SK-N-SH (cell line): Measurements from ENCODE around the gene CCDC18. TPM values are rescaled to one million over a fixed set of nuclear protein-coding genes. Genes with fewer than 3 reads are reported as not detected.

Experiments
- CTCF ChIA-PET: fragments of 300-600, 350-600 bp; formaldehyde crosslinking; extraction: SDS; loops from one replicate; lab custom pipeline; 2021; lab: Yijun Ruan, JAX
- POLR2A ChIA-PET: fragments of 350-600 bp; sonication (Branson Sonifier 250); formaldehyde crosslinking; extraction: SDS; loops from one replicate; lab custom pipeline; 2020; ENCODE audit warnings: antibody characterized with exemption, inconsistent platforms; lab: Yijun Ruan, JAX
- DNase-seq: peaks from one replicate; pipeline ENCODE4 v3.0.0; 2012
- H2AFZ ChIP-seq: fragments of 200-600 bp; sonication (generic); 2 replicates; pipeline ENCODE4 v1.8.1; 2016; ENCODE audit warnings: antibody characterized with exemption, mild to moderate bottlenecking, low read depth
- H3F3A ChIP-seq: fragments of 200-600 bp; sonication (generic); replicated peaks from 2 replicates; pipeline ENCODE3; 2016; ENCODE audit warnings: antibody characterized with exemption, mild to moderate bottlenecking; ENCODE audit not compliant: insufficient read depth
- H3K27ac ChIP-seq, 2 experiments: fragments of 200-500 bp in 1 of 2; fragments of 200-600 bp in 1 of 2; sonication (Bioruptor generic) in 1 of 2; sonication (generic), shearing (Covaris generic) in 1 of 2; 2 replicates each; pipeline versions ENCODE4 v1.5.1 to v1.6.1; 2014 to 2016; ENCODE audit warnings: low read depth in 2 of 2, inconsistent platforms in 1 of 2, low read length in 1 of 2, mild to moderate bottlenecking in 1 of 2, mixed read lengths in 1 of 2
- H3K27me3 ChIP-seq: fragments of 200-600 bp; sonication (generic), shearing (Covaris generic); 2 replicates; pipeline ENCODE4 v1.6.1; 2016; ENCODE audit warnings: mixed run types; ENCODE audit not compliant: insufficient read depth
- H3K36me3 ChIP-seq, 2 experiments: fragments of 200-500 bp in 1 of 2; fragments of 200-600 bp in 1 of 2; sonication (Bioruptor generic) in 1 of 2; sonication (generic) in 1 of 2; replicated peaks in 1 of 2; 2 replicates each; pipeline versions ENCODE3 to v1.5.1; 2014 to 2016; ENCODE audit warnings: low read length in 1 of 2, mild to moderate bottlenecking in 1 of 2; ENCODE audit not compliant: insufficient read depth in 2 of 2, control insufficient read depth in 1 of 2
- H3K4me1 ChIP-seq, 2 experiments: fragments of 200-500 bp in 1 of 2; fragments of 200-600 bp in 1 of 2; sonication (Bioruptor generic) in 1 of 2; sonication (generic), shearing (Covaris generic) in 1 of 2; 2 replicates each; pipeline versions ENCODE4 v1.5.1 to v1.6.1; 2014 to 2016; ENCODE audit warnings: low read depth in 1 of 2, low read length in 1 of 2, mixed run types in 1 of 2; ENCODE audit not compliant: insufficient read depth in 2 of 2, control insufficient read depth in 1 of 2
- H3K4me2 ChIP-seq: fragments of 200-600 bp; sonication (generic), shearing (Covaris generic); 2 replicates; pipeline ENCODE4 v1.6.1; 2017; ENCODE audit warnings: mixed run types
- H3K4me3 ChIP-seq, 2 experiments: fragments of 200-500 bp in 1 of 2; fragments of 200-600 bp in 1 of 2; sonication (Bioruptor generic) in 1 of 2; sonication (generic), shearing (Covaris generic) in 1 of 2; 2 replicates each; pipeline versions ENCODE4 v1.5.1 to v1.8.1; 2014 to 2016; ENCODE audit warnings: low read depth in 2 of 2, inconsistent platforms in 1 of 2, low read length in 1 of 2, mild to moderate bottlenecking in 1 of 2, mixed read lengths in 1 of 2, moderate library complexity in 1 of 2
- H3K79me2 ChIP-seq: fragments of 200-600 bp; sonication (generic); 2 replicates; pipeline ENCODE4 v1.8.1; 2017; ENCODE audit warnings: mild to moderate bottlenecking; ENCODE audit not compliant: insufficient read depth
- H3K9ac ChIP-seq: fragments of 200-600 bp; sonication (generic); 2 replicates; pipeline ENCODE4 v1.6.1; 2017; ENCODE audit warnings: mixed run types
- H3K9me2 ChIP-seq: fragments of 200-600 bp; sonication (generic); 2 replicates; pipeline ENCODE4 v1.6.1; 2017; ENCODE audit warnings: mixed run types
- H3K9me3 ChIP-seq: fragments of 200-600 bp; sonication (generic); 2 replicates; pipeline ENCODE4 v1.6.1; 2017; ENCODE audit warnings: mixed run types, mild to moderate bottlenecking, moderate library complexity
- H4K20me1 ChIP-seq: fragments of 200-600 bp; sonication (generic); 2 replicates; pipeline ENCODE4 v1.6.1; 2017; ENCODE audit warnings: mild to moderate bottlenecking, mixed run types; ENCODE audit not compliant: insufficient read depth
- CTCF ChIP-seq: fragments of 200-600 bp; sonication (generic); IDR thresholded peaks from 2 replicates; pipeline ENCODE4 v1.6.1; 2017; ENCODE audit warnings: antibody characterized with exemption, mild to moderate bottlenecking, moderate library complexity
- ELF1 ChIP-seq: IDR thresholded peaks from 2 replicates; pipeline ENCODE4 v1.4.0; 2012
- EZH2phosphoT487 ChIP-seq: fragments of 200-600 bp; sonication (generic); IDR thresholded peaks from 2 replicates; pipeline ENCODE4 v1.6.1; 2017; ENCODE audit warnings: low read depth, mixed run types, mild to moderate bottlenecking, antibody characterized with exemption, moderate library complexity, borderline replicate concordance
- FOSL2 ChIP-seq: IDR thresholded peaks from 2 replicates; pipeline ENCODE4 v1.4.0; 2012; ENCODE audit warnings: low read depth, mild to moderate bottlenecking, moderate library complexity, borderline replicate concordance
- FOXJ3 ChIP-seq: sonication (generic); formaldehyde crosslinking; IDR thresholded peaks from 2 replicates; pipeline ENCODE4 v1.5.1; 2020; ENCODE audit warnings: mild to moderate bottlenecking, missing genetic modification reagents
- GATA2 ChIP-seq: sonication (generic); formaldehyde crosslinking; IDR thresholded peaks from 2 replicates; pipeline ENCODE4 v1.5.0; 2020; ENCODE audit warnings: mild to moderate bottlenecking, missing genetic modification reagents
- MXI1 ChIP-seq: IDR thresholded peaks from 2 replicates; pipeline ENCODE4 v1.6.1; 2012; ENCODE audit warnings: mild to moderate bottlenecking, low read depth, low read length, improper control_type of control experiment
- PBX3 ChIP-seq: IDR thresholded peaks from 2 replicates; pipeline ENCODE4; 2012
- POLR2AphosphoS5 ChIP-seq: IDR thresholded peaks from 2 replicates; pipeline ENCODE4 v1.6.1; 2012; ENCODE audit warnings: low read depth, low read length
- RAD21 ChIP-seq: IDR thresholded peaks from 2 replicates; pipeline ENCODE4 v1.6.1; 2012; ENCODE audit warnings: mild to moderate bottlenecking, low read length
- RCOR1 ChIP-seq: fragments of 150-350 bp; IDR thresholded peaks from 2 replicates; pipeline ENCODE4 v1.6.1; 2017; ENCODE audit warnings: antibody characterized with exemption, low read length
- REST ChIP-seq: IDR thresholded peaks from 2 replicates; pipeline ENCODE4 v1.6.1; 2012; ENCODE audit warnings: mild to moderate bottlenecking, low read depth, low read length, moderate library complexity
- RFX5 ChIP-seq: IDR thresholded peaks from 2 replicates; pipeline ENCODE4 v1.6.1; 2012; ENCODE audit warnings: mild to moderate bottlenecking, improper control_type of control experiment, low read length
- SMC3 ChIP-seq: IDR thresholded peaks from 2 replicates; pipeline ENCODE4 v1.6.1; 2012; ENCODE audit warnings: low read depth, low read length, improper control_type of control experiment
- TAF1 ChIP-seq: IDR thresholded peaks from 2 replicates; pipeline ENCODE4 v1.6.1; 2012; ENCODE audit warnings: low read depth, mild to moderate bottlenecking, low read length, moderate library complexity, borderline replicate concordance
- TCF12 ChIP-seq: IDR thresholded peaks from 2 replicates; pipeline ENCODE4 v1.4.0; 2012
- USF2 ChIP-seq: fragments of 150-350 bp; IDR thresholded peaks from 2 replicates; pipeline ENCODE4 v1.6.1; 2017; ENCODE audit warnings: antibody characterized with exemption, low read length, low read depth, borderline replicate concordance
- ZBTB33 ChIP-seq: IDR thresholded peaks from 2 replicates; pipeline ENCODE4 v1.4.0; 2012; ENCODE audit warnings: low read depth, borderline replicate concordance
- WGBS: methylation state at CpG from one replicate; pipeline ENCODE4 v1.1.6; 2017; ENCODE audit warnings: low lambda C conversion rate; 5-methylcytosine and 5-hydroxymethylcytosine counted together
- polyA plus RNA-seq, 3 experiments: library from polyadenylated mRNA; depleted of rRNA; stranded (reverse); fragments of >200 nt; gene quantifications; 2 replicates each; pipeline ENCODE4 v1.2.3, GENCODE V29; 2012

CCDC18 gene
- polyA plus RNA-seq, 1 of the 3 experiments (the other 2 are of a cell fraction): 4.0 TPM

GRCh38 chr1:93190432-93190831, 9.9 kb downstream of the CCDC18 start:
- H3K27ac ChIP-seq: no peak overlapping the region
- H3K4me3 ChIP-seq: no peak overlapping the region
- no peaks in the 10 kb centered on the region for H3F3A ChIP-seq
- WGBS: 96% methylated on average over 3 of the region's 3 CpGs
- CTCF ChIA-PET: no interaction called here
- no peaks in the 10 kb centered on the region for H4K20me1 ChIP-seq
- H3K4me2 ChIP-seq: no peak overlapping the region
- DNase-seq: no peak
- no peak overlapping the region for H2AFZ ChIP-seq
- TF ChIP-seq SMC3: no peak
- no peak for TF ChIP-seq ZBTB33
- no peak for TF ChIP-seq RFX5
- no peak for TF ChIP-seq FOSL2
- TF ChIP-seq MXI1: no peak
- no peak for TF ChIP-seq USF2
- TF ChIP-seq RAD21: no peak
- TF ChIP-seq TAF1: no peak
- no peak for TF ChIP-seq ELF1
- no peak for TF ChIP-seq POLR2AphosphoS5
- TF ChIP-seq RCOR1: no peak
- no peak for TF ChIP-seq REST
- TF ChIP-seq EZH2phosphoT487: no peak
- TF ChIP-seq CTCF: no peak
- no peak for TF ChIP-seq FOXJ3 (CRISPR knock-in tag)
- no peak for TF ChIP-seq PBX3
- no peak for TF ChIP-seq GATA2 (CRISPR knock-in tag)
- TF ChIP-seq TCF12: no peak
- H3K36me3 ChIP-seq: peaks cover 4 to 33% of the 10 kb centered on the region in 2 experiments
- POLR2A ChIA-PET: no interaction called here
- peaks cover 0 to 4% of the 10 kb centered on the region in 2 experiments; a peak in 2 of 4 replicates for H3K4me1 ChIP-seq
- H3K27me3 ChIP-seq: no peaks in the 10 kb centered on the region
- no peak overlapping the region for H3K9ac ChIP-seq
- H3K9me2 ChIP-seq: no peaks in the 10 kb centered on the region
- no peaks in the 10 kb centered on the region; the same call in 1 of the 2 replicates for H3K79me2 ChIP-seq
- H3K9me3 ChIP-seq: no peaks in the 10 kb centered on the region
